Upper lobe of left lung (tissue), 6 donors: ENCODE results near the gene HSD17B3. TPM values are rescaled to one million over a fixed set of nuclear protein-coding genes. Genes with fewer than 3 reads are reported as not detected.

Source experiments
- ATAC-seq, 2 donors: fragments of 200-7000 bp; cut with Tn5 transposase; one replicate each; pipeline ENCODE4 v1.9.1; 2022; ENCODE audit warnings: mild to moderate bottlenecking in 2 of 2, moderate library complexity in 2 of 2; ENCODE audit not compliant: low FRiP score in 2 of 2
- DNase-seq, 2 donors: peaks; one replicate each; pipeline ENCODE4 v3.0.0-alpha.2; 2019 to 2020
- H3K27ac ChIP-seq, 4 donors: fragments of 200-600 bp; sonication (generic); one replicate each; pipeline ENCODE4 v1.5.1; 2016 to 2019
- H3K27me3 ChIP-seq, 4 donors: fragments of 200-600 bp; sonication (generic); one replicate each; pipeline ENCODE4 v1.5.1; 2017 to 2019
- H3K36me3 ChIP-seq, 4 donors: fragments of 200-600 bp; sonication (generic); one replicate each; pipeline ENCODE4 v1.5.1; 2016 to 2019
- H3K4me1 ChIP-seq, 4 donors: fragments of 200-600 bp; sonication (generic); one replicate each; pipeline ENCODE4 v1.5.1; 2018 to 2019
- H3K4me3 ChIP-seq, 4 donors: fragments of 200-600 bp; sonication (generic); one replicate each; pipeline ENCODE4 v1.5.1; 2017 to 2019; ENCODE audit warnings: mild to moderate bottlenecking in 2 of 4, moderate library complexity in 1 of 4
- H3K9me3 ChIP-seq, 4 donors: fragments of 200-600 bp; sonication (generic); one replicate each; pipeline ENCODE4 v1.5.1; 2018 to 2019
- EP300 ChIP-seq, 4 donors: sonication (generic); formaldehyde crosslinking; IDR thresholded peaks; one replicate each; pipeline ENCODE4 v1.5.1; 2017; ENCODE audit warnings: antibody characterized with exemption in 4 of 4, control low read depth in 2 of 4
- POLR2A ChIP-seq, 4 donors: fragments of 450-650 bp; IDR thresholded peaks; one replicate each; pipeline ENCODE4 v1.5.1; 2016 to 2017; ENCODE audit warnings: antibody characterized with exemption in 4 of 4, mild to moderate bottlenecking in 2 of 4
- POLR2AphosphoS5 ChIP-seq, 2 donors: sonication (generic); formaldehyde crosslinking; IDR thresholded peaks; one replicate each; pipeline ENCODE4 v1.5.1; 2017; ENCODE audit warnings: antibody characterized with exemption in 2 of 2
- WGBS, 2 donors: methylation state at CpG; one replicate each; pipeline ENCODE4 v1.1.5; 2017 to 2018; 5-methylcytosine and 5-hydroxymethylcytosine counted together
- total RNA-seq, 6 donors: library from RNA; depleted of rRNA in 4 of 6; stranded (reverse); fragments of >200 nt in 4 of 6; gene quantifications; one replicate each; pipeline versions ENCODE4 v1.1.0 to v1.2.1, GENCODE V29; 2016 to 2021
- TF ChIP-seq, protein P1 (sequence below), 6 experiments: fragments of 450-650 bp in 4 of 6; fragments of 200-600 bp in 2 of 6; sonication (generic) in 2 of 6; IDR thresholded peaks; one replicate each; pipeline ENCODE4 v1.5.1; 2016 to 2019; ENCODE audit warnings: antibody characterized with exemption in 6 of 6
- donor health status: DM: no; HTN: no; CAD: no; lungs with moderate emphysema.
- donor health status: DM: no; HTN: yes; CAD: no; lungs with severe emphysema.

HSD17B3 gene
- total RNA-seq, 6 donors from 2014 or later, result 1.0 to 7.3 (median 1.0) TPM; not detected in 3

DNA sequence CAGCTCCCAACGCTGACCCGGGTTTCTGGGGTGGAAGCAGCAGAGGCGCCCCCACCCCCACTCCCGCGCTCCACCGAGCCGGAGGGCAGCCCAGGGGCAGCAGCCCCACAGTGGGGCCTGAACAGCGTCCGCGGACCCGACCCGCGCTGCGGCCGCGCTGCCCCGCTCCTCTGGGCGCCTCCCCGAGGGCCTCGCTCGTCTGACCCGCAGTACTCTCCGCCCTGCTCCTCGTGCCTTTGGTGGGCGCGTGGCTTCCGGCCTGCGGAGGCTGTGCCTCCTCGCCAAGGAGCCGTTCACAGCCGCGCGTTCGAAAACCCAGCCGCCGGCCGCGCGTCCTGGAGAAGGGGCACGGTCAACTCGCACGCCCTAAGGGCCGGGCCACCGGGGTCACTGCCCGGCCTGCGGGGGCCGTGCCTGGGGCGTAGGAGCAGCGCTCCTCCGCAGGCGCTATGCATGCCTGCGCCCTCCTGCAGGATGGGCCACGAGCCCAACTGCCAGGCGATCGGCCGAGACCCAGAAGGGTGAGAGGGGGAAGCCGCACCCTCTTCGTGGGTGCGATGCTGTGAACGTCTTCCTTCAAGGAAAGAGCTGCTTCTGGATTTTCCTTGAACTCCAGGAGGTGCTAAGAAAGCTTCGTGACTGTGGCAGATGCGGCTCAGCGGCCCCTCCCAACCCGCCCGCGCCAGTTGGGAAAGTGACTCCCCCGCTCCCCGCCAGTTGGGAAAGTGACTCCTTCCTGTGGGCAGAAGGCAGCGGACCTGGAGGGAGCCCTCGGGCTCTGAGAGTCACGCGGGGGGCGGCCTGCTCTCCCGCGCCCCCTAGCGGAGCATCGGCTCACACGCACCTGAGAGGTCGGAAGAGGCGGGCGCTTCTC lies 82.7 kb downstream of the HSD17B3 start:
- Histone ChIP-seq H3K36me3 (no peaks in the 10 kb centered on the region), H3K27me3 (peaks cover 0 to 2% (median 0%) of the 10 kb centered on the region in 4 donors), H3K4me1 (peaks cover 15 to 25% (median 19%) of the 10 kb centered on the region in 4 donors), H3K4me3 (peak overlapping the region in 3 of 4 donors; percentile 9 to 31 (median 23)), H3K9me3 (peaks cover 0 to 5% (median 1%) of the 10 kb centered on the region in 4 donors), H3K27ac (peak overlapping the region in 1 of 4 donors; percentile 3)
- DNase-seq, result peak; percentile 50 to 89
- no peak for TF ChIP-seq POLR2AphosphoS5 (IDR thresholded peaks at IDR 0.05)
- TF ChIP-seq, protein P1, sequence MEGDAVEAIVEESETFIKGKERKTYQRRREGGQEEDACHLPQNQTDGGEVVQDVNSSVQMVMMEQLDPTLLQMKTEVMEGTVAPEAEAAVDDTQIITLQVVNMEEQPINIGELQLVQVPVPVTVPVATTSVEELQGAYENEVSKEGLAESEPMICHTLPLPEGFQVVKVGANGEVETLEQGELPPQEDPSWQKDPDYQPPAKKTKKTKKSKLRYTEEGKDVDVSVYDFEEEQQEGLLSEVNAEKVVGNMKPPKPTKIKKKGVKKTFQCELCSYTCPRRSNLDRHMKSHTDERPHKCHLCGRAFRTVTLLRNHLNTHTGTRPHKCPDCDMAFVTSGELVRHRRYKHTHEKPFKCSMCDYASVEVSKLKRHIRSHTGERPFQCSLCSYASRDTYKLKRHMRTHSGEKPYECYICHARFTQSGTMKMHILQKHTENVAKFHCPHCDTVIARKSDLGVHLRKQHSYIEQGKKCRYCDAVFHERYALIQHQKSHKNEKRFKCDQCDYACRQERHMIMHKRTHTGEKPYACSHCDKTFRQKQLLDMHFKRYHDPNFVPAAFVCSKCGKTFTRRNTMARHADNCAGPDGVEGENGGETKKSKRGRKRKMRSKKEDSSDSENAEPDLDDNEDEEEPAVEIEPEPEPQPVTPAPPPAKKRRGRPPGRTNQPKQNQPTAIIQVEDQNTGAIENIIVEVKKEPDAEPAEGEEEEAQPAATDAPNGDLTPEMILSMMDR (IDR thresholded peaks at IDR 0.05), result peak in 5 of 6 experiments; percentile 46 to 63 (median 63)
- WGBS, 2 donors, result 33% methylated on average over 24 to 36 of the region's 81 CpGs
- peak in 1 of 2 donors; percentile 59 for ATAC-seq

DNA sequence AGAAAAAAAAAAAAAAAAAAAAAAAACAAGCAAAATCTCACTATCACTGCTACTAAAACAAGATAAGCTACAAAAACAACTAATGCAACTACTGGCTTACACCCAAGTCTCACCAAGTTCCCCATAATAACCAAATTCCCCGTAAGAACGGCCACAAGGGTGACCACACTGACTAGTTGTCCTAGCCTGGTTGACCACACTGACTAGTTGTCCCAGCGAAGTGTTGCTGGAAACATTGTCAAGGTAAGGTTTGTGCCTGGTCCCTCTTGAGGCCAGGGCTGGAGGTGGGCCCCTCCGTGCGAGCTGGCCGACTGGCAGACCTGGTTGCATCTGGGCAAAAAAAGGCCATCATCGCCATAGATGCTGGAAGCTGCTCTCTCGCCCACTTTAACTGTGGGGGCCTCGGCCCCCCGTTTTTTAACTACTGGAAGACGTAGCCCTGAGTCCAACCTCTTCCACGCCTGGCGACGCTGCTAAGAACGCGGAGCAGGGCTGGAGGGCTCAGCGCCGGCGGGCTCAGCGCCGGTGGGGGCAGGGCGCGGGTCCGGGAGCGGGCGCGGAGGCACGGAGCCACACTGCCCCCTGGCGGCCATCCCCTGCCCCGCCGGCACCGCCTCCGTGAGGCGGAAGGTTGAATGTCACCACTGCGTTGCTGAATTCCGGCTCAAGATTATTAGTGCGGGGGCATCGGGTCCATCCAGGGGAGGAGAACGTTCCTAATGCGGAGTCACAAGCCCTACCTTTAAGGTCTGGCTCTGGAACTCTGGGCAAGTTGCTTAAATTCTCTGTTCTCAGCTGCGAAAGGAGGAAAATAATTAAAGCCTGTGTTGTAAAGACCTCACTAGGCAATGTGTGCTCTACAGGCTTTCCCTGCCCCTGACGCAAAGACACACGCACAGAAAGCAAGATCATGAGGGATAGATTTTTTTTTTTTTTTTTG lies 84.0 kb downstream of the HSD17B3 start:
- TF ChIP-seq POLR2AphosphoS5 (IDR thresholded peaks at IDR 0.05), result no peak
- TF ChIP-seq, protein P1 (IDR thresholded peaks at IDR 0.05), result peak; percentile 93 to 99 (median 97)
- peak; percentile 65 to 97 for DNase-seq
- 5 to 19% methylated on average over 8 to 43 of the region's 43 CpGs for WGBS, 2 donors
- H3K36me3 ChIP-seq, result no peaks in the 10 kb centered on the region
- H3K27ac ChIP-seq, result peak overlapping the region in 2 of 4 donors; percentile 32 to 57
- H3K27me3 ChIP-seq, result peaks cover 0 to 2% (median 0%) of the 10 kb centered on the region in 4 donors
- H3K9me3 ChIP-seq, result no peaks in the 10 kb centered on the region
- peaks cover 15 to 25% (median 19%) of the 10 kb centered on the region in 4 donors for H3K4me1 ChIP-seq
- peak overlapping the region in 3 of 4 donors; percentile 26 to 46 (median 45) for H3K4me3 ChIP-seq
- peak; percentile 95 to 97 for ATAC-seq

DNA sequence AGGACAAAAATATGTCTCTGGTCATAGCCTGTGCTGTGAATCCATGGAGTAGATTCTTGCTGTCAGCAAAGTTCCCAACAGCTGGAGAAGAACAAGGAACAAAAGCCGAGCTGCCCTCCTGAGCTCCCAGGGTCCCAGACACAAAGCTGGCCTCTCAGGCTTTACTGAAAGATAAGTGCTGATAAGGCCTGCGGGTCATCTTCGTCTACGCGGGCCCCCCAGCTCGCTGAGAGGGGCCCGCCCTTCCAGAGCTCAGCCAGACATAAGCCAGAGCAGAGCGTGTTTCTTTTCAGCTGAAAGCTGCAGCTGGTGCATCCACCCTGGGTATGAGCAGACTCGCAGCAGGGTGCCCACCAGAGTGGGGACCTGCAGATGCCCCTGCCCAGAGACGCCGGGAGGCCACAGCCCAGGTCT lies 84.7 kb downstream of the HSD17B3 start:
- 51 to 69% methylated on average over 11 of the region's 11 CpGs for WGBS, 2 donors
- H3K4me1 ChIP-seq, result peaks cover 15 to 25% (median 19%) of the 10 kb centered on the region in 4 donors
- H3K9me3 ChIP-seq, result no peaks in the 10 kb centered on the region
- H3K27ac ChIP-seq, result peak overlapping the region in 1 of 4 donors; percentile 57
- peaks cover 0 to 2% (median 0%) of the 10 kb centered on the region in 4 donors for H3K27me3 ChIP-seq
- peak overlapping the region in 1 of 4 donors; percentile 45 for H3K4me3 ChIP-seq
- DNase-seq (peak in 1 of 2 donors; percentile 65), ATAC-seq (peak in 1 of 2 donors; percentile 1)
- no peak for TF ChIP-seq POLR2AphosphoS5 (IDR thresholded peaks at IDR 0.05)
- TF ChIP-seq, protein P1 (IDR thresholded peaks at IDR 0.05), result no peak
- TF ChIP-seq EP300 (IDR thresholded peaks at IDR 0.05), result no peak
- TF ChIP-seq POLR2A (IDR thresholded peaks at IDR 0.05), result no peak
- H3K36me3 ChIP-seq, result no peaks in the 10 kb centered on the region

DNA sequence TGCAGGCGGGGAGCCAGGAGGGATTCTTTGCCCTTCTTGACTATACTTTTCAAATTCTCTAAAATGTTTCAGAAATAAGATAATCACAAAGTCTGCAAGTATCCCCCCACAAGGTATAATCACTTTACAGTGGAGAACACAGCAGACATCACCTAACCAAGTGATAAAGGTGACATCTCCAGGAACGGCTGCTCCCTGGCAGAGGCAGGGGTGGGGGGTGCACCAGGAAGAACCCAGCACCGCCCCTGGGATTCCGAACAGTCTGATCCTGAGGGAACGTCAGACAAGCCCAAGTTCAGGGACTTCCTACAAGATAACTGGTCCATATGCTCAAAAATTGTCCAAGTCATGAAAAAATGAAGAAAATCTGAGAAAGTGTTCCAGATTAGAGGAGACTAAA lies 85.4 kb downstream of the HSD17B3 start:
- ATAC-seq (no peak), DNase-seq (no peak)
- Histone ChIP-seq H3K4me3 (no peak overlapping the region), H3K27ac (no peak overlapping the region), H3K9me3 (no peaks in the 10 kb centered on the region), H3K27me3 (peaks cover 0 to 2% (median 0%) of the 10 kb centered on the region in 4 donors), H3K4me1 (peaks cover 15 to 25% (median 19%) of the 10 kb centered on the region in 4 donors), H3K36me3 (no peaks in the 10 kb centered on the region)
- TF ChIP-seq POLR2A (IDR thresholded peaks at IDR 0.05), result no peak
- TF ChIP-seq, protein P1 (IDR thresholded peaks at IDR 0.05), result no peak
- no peak for TF ChIP-seq EP300 (IDR thresholded peaks at IDR 0.05)
- no peak for TF ChIP-seq POLR2AphosphoS5 (IDR thresholded peaks at IDR 0.05)
- 87 to 93% methylated on average over 5 of the region's 5 CpGs for WGBS, 2 donors
